Activated CD8-positive, alpha-beta memory T cell treated with anti-CD3 and anti-CD28 coated beads, Interleukin-2, amount 10 ng/mL, durations not matched to agents 7 days and 5 days (primary cell): Measurements from ENCODE around the gene MCUB. TPM values are rescaled to one million over a fixed set of nuclear protein-coding genes. Genes with fewer than 3 reads are reported as not detected.
"Not testable (repeated sequence)": the region's sequence is repeated elsewhere in the genome, so short reads cannot be mapped to it uniquely, and the experiment has no call there.

Source experiments
- ATAC-seq: fragments of 150-1000 bp; cut with Tn5 transposase; one replicate; pipeline ENCODE4 v1.10.0; 2021; ENCODE audit warnings: moderate library complexity
- CTCF ChIA-PET: fragments of 350-600 bp; sonication (Branson Sonifier 250); formaldehyde crosslinking; loops from one replicate; lab custom pipeline; 2021; ENCODE audit warnings: antibody characterized with exemption; lab: Charles Lee
- DNase-seq: peaks from one replicate; pipeline ENCODE4 v3.0.0-alpha.2; 2020
- H3K27ac Mint-ChIP-seq: one replicate; pipeline ENCODE4 v1.8.0; 2021; ENCODE audit warnings: mild to moderate bottlenecking, mixed read lengths
- H3K27me3 Mint-ChIP-seq: one replicate; pipeline ENCODE4 v1.8.0; 2021; ENCODE audit warnings: mixed read lengths
- H3K36me3 Mint-ChIP-seq: one replicate; pipeline ENCODE4 v1.8.0; 2021; ENCODE audit warnings: mild to moderate bottlenecking, mixed read lengths
- H3K4me1 Mint-ChIP-seq: one replicate; pipeline ENCODE4 v1.8.0; 2021; ENCODE audit warnings: mixed read lengths
- H3K4me3 Mint-ChIP-seq: one replicate; pipeline ENCODE4 v1.8.0; 2021; ENCODE audit warnings: mild to moderate bottlenecking, moderate library complexity, mixed read lengths
- H3K9me3 Mint-ChIP-seq: one replicate; pipeline ENCODE4 v1.8.0; 2022; ENCODE audit warnings: low read depth, mixed read lengths
- total RNA-seq, 2 experiments: library from RNA; stranded (reverse); gene quantifications; one replicate each; pipeline ENCODE4 v1.2.3, GENCODE V29; 2021

MCUB gene
- total RNA-seq, 2 experiments from 2014 or later, result 51.2 to 65.5 TPM

DNA sequence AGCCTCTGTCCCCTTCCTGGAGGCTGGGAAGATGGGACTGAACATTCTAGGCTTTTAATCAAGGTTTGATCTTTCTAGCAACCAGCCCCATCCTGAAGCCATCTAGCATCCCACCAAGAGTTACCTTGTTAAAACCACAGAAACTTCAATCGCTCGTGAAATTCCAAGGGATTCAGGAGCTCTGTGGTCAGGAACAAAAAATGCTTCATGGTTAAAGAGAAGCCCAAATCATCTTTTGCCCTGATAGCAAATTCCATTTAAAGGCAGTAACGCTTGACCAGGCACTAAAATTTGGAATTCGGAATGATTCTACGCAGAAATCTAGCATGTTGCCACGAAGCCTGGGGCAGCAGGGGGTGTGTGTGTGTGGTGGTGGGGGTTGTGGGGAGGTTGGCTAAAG, 95.3 kb downstream of the MCUB start:
- H3K9me3 Mint-ChIP-seq, result no peaks in the 10 kb centered on the region
- ATAC-seq (no peak), DNase-seq (no peak)
- H3K4me3 Mint-ChIP-seq, result no peak overlapping the region
- H3K27ac Mint-ChIP-seq, result no peak overlapping the region
- peaks cover 23% of the 10 kb centered on the region for H3K36me3 Mint-ChIP-seq
- no peaks in the 10 kb centered on the region for H3K27me3 Mint-ChIP-seq
- CTCF ChIA-PET, result interaction anchor here (1.1 kb wide), 1 partner anchor 222 kb away, joined by 3 read pairs; the partner anchor contains the start of gene SEC24B
- peaks cover 15% of the 10 kb centered on the region for H3K4me1 Mint-ChIP-seq

- ATAC-seq (no peak), DNase-seq (no peak)
- CTCF ChIA-PET, result interaction anchor here (2.7 kb wide), 1 partner anchor 224 kb away, joined by 12 read pairs; the partner anchor contains the start of gene SEC24B
- Mint-ChIP-seq H3K4me1 (peaks cover 8% of the 10 kb centered on the region), H3K36me3 (peaks cover 10% of the 10 kb centered on the region), H3K27ac (no peak overlapping the region), H3K9me3 (no peaks in the 10 kb centered on the region), H3K4me3 (no peak overlapping the region), H3K27me3 (no peaks in the 10 kb centered on the region)
Observed at GRCh38 chr4:109657854-109658418, 97.9 kb downstream of the MCUB start.

DNA sequence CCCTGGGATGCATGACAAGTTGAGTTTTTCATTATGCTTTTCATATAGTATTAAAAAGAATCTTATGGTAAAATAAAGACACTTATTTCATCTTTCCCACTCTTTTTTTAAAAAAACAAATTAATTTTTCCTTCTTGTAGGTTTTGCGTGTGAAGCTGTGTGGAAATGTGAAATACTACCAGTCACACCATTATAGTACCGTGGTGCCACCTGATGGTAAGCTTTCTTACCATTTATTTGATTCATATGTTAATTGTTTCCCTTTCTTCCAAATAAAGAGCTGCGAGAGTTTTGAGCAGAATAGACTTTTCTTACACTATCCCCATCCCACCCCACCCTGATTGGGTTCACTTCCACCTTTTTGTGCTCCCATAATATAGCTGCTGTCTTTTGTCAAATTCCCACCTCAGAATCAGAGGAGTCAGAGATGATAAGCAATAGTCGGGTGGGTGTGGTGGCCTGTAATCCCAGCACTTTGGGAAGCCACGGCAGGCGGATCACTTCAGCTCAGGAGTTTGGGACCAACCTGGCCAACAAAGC, 98.9 kb downstream of the MCUB start:
- Mint-ChIP-seq H3K36me3 (peaks cover 8% of the 10 kb centered on the region), H3K4me1 (peaks cover 8% of the 10 kb centered on the region), H3K27ac (no peak overlapping the region), H3K4me3 (no peak overlapping the region), H3K27me3 (no peaks in the 10 kb centered on the region), H3K9me3 (no peaks in the 10 kb centered on the region)
- CTCF ChIA-PET, result interaction anchor here (1.0 to 2.7 kb wide), 3 partner anchors 13 to 225 kb away, joined by 3 to 12 read pairs (median 4); partner anchors contain the start of gene SEC24B
- DNase-seq (no peak), ATAC-seq (no peak)

- H3K4me1 Mint-ChIP-seq, result no peaks in the 10 kb centered on the region
- no peaks in the 10 kb centered on the region for H3K27me3 Mint-ChIP-seq
- no peak overlapping the region for H3K4me3 Mint-ChIP-seq
- peaks cover 15% of the 10 kb centered on the region for H3K36me3 Mint-ChIP-seq
- CTCF ChIA-PET, result interaction anchor here (0.8 kb wide), 1 partner anchor 39 kb away, joined by 3 read pairs; no protein-coding TSS in a partner anchor
- DNase-seq (no peak), ATAC-seq (no peak)
- H3K9me3 Mint-ChIP-seq, result no peaks in the 10 kb centered on the region
- H3K27ac Mint-ChIP-seq, result no peak overlapping the region
Observed at GRCh38 chr4:109662116-109662515, 102.1 kb downstream of the MCUB start.

GRCh38 chr4:109662771-109663170, 102.7 kb downstream of the MCUB start:
- H3K4me3 Mint-ChIP-seq, result no peak overlapping the region
- no peak overlapping the region for H3K27ac Mint-ChIP-seq
- ATAC-seq (no peak), DNase-seq (no peak)
- H3K36me3 Mint-ChIP-seq, result peaks cover 15% of the 10 kb centered on the region
- H3K9me3 Mint-ChIP-seq, result no peaks in the 10 kb centered on the region
- no peaks in the 10 kb centered on the region for H3K27me3 Mint-ChIP-seq
- CTCF ChIA-PET, result no interaction called here
- H3K4me1 Mint-ChIP-seq, result no peaks in the 10 kb centered on the region

DNA sequence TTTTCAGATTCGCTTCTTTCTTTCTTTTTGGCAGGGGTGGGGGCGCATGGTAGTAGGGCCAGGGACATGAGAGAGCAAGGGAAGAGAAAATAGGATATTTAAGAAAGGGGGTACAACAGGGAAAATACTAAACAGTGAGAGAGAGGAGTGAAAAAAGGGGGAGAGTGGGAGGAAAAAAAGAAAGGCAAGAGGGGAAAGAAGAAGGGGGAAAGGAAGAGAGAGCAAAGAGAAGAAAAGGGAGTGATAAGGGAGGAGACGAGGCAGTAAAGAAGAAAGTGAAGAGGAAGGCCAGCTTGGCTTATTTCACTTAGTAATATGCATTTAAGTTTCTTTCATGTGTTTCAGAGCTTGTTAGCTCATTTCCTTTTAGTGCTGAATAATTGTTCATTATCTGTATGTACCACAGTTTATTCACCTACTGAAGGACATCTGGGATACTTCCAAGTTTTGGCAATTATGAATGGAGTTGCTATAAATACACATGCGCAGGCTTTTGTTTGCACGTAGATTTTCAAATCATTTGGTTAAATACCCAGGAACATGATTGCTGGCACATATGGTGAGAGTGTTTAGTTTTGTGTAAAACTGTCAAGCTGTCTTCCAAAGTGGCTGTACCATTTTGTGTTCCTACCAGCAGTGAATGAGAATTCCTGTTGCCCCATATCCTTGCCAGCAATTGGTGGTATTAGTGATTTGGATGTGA, 105.9 kb downstream of the MCUB start:
- peaks cover 23% of the 10 kb centered on the region for H3K36me3 Mint-ChIP-seq
- no peaks in the 10 kb centered on the region for H3K27me3 Mint-ChIP-seq
- no peak overlapping the region for H3K27ac Mint-ChIP-seq
- ATAC-seq (no peak), DNase-seq (no peak)
- no peaks in the 10 kb centered on the region for H3K9me3 Mint-ChIP-seq
- peaks cover 4% of the 10 kb centered on the region for H3K4me1 Mint-ChIP-seq
- no peak overlapping the region for H3K4me3 Mint-ChIP-seq
- CTCF ChIA-PET, result no interaction called here

DNA sequence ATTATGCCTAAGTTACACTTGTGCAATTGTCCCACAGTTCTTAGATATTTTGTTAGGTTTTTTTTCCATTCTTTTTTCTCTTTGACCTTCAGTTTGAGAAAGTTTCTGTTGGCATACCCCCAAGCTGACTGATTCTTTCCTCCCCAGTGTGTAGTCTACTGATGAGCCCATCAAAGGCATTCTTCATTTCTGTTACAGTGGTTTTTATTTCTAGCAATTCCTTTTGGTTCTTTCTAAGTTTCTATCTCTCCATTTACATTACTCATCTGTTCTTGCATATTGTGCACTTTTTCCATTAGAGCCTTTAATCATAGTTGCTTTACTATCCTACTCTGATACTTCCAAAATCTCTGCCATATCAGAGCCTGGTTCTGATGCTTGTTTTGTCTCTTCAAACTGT, 111.3 kb downstream of the MCUB start:
- no peak overlapping the region for H3K4me3 Mint-ChIP-seq
- CTCF ChIA-PET, result interaction anchor here (1.0 kb wide), 1 partner anchor 238 kb away, joined by 3 read pairs; no protein-coding TSS in a partner anchor
- peaks cover 37% of the 10 kb centered on the region for H3K36me3 Mint-ChIP-seq
- H3K27ac Mint-ChIP-seq, result no peak overlapping the region
- no peak for ATAC-seq
- H3K9me3 Mint-ChIP-seq, result peaks cover 4% of the 10 kb centered on the region
- H3K27me3 Mint-ChIP-seq, result no peaks in the 10 kb centered on the region
- no peak for DNase-seq
- peaks cover 4% of the 10 kb centered on the region for H3K4me1 Mint-ChIP-seq

DNA sequence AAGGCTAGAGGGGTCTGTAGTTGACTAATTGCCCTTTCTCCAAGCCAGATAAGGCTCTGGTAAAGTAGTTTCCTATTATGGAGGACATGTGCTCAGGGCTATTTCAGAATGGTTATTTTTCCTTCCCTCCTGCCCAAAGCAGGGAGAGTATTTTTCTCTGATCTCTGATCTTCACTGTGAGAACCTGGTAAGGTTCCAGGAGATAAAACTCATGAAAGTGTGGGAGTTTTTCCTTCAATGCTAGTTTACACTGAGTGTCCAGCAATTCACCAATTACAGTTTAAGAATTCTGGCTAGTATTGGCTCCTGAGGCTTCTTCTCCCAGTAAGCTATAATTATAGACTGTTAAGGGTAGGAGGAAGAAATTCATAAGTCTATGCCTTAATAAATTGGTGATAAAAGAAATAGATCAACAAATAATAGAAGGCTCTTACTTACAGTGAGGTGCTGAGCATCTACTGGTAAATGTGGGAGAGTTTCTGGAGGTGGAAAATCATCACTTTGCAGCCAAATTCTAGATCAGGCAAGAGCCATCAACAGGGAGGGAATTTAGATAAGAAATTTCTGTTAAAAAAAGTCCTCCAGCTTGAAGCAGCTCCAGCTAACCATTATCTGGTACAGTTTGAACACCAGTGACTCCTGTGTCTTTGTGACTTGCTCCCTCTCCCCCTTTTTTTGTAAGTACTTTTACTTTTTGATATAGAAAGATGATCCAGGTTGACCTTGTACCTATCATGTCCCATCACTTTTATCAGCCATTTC, 112.3 kb downstream of the MCUB start:
- peaks cover 4% of the 10 kb centered on the region for H3K9me3 Mint-ChIP-seq
- H3K27ac Mint-ChIP-seq, result no peak overlapping the region
- H3K4me1 Mint-ChIP-seq, result peaks cover 4% of the 10 kb centered on the region
- H3K4me3 Mint-ChIP-seq, result no peak overlapping the region
- peaks cover 36% of the 10 kb centered on the region for H3K36me3 Mint-ChIP-seq
- CTCF ChIA-PET, result no interaction called here
- DNase-seq (no peak), ATAC-seq (no peak)
- no peaks in the 10 kb centered on the region for H3K27me3 Mint-ChIP-seq

DNA sequence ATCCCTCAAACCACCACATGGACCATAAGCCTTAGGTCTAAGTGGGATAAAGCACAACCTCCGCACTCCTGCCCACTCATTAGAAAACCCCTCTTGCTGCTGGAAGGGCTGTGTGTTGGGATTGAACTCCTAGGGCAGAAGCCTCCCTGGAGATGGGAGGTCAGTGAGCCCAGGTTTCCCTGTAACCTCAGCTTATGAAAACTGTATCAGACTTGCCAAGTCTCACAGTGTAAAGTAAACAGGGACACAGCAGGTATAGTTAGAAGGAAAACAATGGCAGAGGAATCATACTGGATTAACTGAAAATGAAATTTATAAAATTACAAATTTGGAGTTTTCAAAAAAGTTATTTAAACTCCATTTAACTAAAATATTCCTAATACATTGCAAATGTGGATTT, 113.3 kb downstream of the MCUB start:
- H3K27ac Mint-ChIP-seq, result no peak overlapping the region
- no peaks in the 10 kb centered on the region for H3K27me3 Mint-ChIP-seq
- CTCF ChIA-PET, result no interaction called here
- H3K4me3 Mint-ChIP-seq, result no peak overlapping the region
- ATAC-seq, result no peak
- peaks cover 4% of the 10 kb centered on the region for H3K9me3 Mint-ChIP-seq
- peaks cover 4% of the 10 kb centered on the region for H3K4me1 Mint-ChIP-seq
- no peak for DNase-seq
- H3K36me3 Mint-ChIP-seq, result peaks cover 38% of the 10 kb centered on the region

- Mint-ChIP-seq H3K9me3 (peaks cover 4% of the 10 kb centered on the region), H3K27ac (no peak overlapping the region), H3K27me3 (no peaks in the 10 kb centered on the region), H3K36me3 (peaks cover 36% of the 10 kb centered on the region), H3K4me1 (no peaks in the 10 kb centered on the region), H3K4me3 (no peak overlapping the region)
- CTCF ChIA-PET, result no interaction called here
- ATAC-seq (no peak), DNase-seq (no peak)
Observed at GRCh38 chr4:109675181-109675580, 115.1 kb downstream of the MCUB start.

DNA sequence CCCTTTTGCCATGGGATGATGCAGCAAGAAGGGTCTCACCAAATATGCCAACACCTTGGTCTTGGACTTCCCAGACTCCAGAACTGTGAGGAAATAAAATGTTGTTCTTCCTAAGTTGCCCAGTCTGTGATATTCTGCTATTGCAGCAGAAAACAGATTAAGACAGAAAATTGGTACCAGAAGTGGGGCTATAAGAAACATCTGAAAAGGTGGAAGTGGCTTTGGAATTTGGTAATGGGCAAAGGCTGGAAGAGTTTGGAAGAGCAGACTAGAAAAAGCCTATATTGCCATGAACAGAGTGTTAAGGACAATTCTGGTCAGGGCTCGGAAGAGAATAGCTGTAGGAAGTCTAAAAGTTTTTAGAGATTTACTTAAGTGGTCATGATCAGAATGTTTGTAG, 115.8 kb downstream of the MCUB start:
- H3K27me3 Mint-ChIP-seq, result no peaks in the 10 kb centered on the region
- DNase-seq (no peak), ATAC-seq (no peak)
- CTCF ChIA-PET, result no interaction called here
- H3K36me3 Mint-ChIP-seq, result peaks cover 38% of the 10 kb centered on the region
- H3K9me3 Mint-ChIP-seq, result peaks cover 4% of the 10 kb centered on the region
- no peaks in the 10 kb centered on the region for H3K4me1 Mint-ChIP-seq
- no peak overlapping the region for H3K27ac Mint-ChIP-seq
- no peak overlapping the region for H3K4me3 Mint-ChIP-seq

- no peak overlapping the region for H3K27ac Mint-ChIP-seq
- no peak overlapping the region for H3K4me3 Mint-ChIP-seq
- no peaks in the 10 kb centered on the region for H3K9me3 Mint-ChIP-seq
- CTCF ChIA-PET, result interaction anchor here (0.9 to 1.0 kb wide), 2 partner anchors 9 to 16 kb away, joined by 3 read pairs; no protein-coding TSS in a partner anchor
- ATAC-seq, result no peak
- H3K4me1 Mint-ChIP-seq, result peaks cover 4% of the 10 kb centered on the region
- H3K36me3 Mint-ChIP-seq, result peaks cover 32% of the 10 kb centered on the region
- H3K27me3 Mint-ChIP-seq, result no peaks in the 10 kb centered on the region
- DNase-seq, result no peak
Observed at GRCh38 chr4:109676886-109677285, 116.8 kb downstream of the MCUB start.

GRCh38 chr4:109678472-109678871, 118.4 kb downstream of the MCUB start:
- H3K27me3 Mint-ChIP-seq, H3K27ac Mint-ChIP-seq, DNase-seq, ATAC-seq, H3K4me3 Mint-ChIP-seq, H3K9me3 Mint-ChIP-seq, CTCF ChIA-PET: not testable (repeated sequence)
- Mint-ChIP-seq H3K36me3 (peaks cover 32% of the 10 kb centered on the region), H3K4me1 (peaks cover 20% of the 10 kb centered on the region)
